Mononuclear cell (primary cell): Measurements from ENCODE around the gene PROCA1. TPM values are rescaled to one million over a fixed set of nuclear protein-coding genes. Genes with fewer than 3 reads are reported as not detected.
A peak's percentile ranks its signal among the peaks of the same experiment; 100 is the strongest.
"Not testable (repeated sequence)": the region's sequence is repeated elsewhere in the genome, so short reads cannot be mapped to it uniquely, and the experiment has no call there.

ENCODE experiments used
- H3K27me3 ChIP-seq: 2 replicates; pipeline ENCODE4 v1.6.0; 2011; ENCODE audit warnings: low read length, control low read depth; ENCODE audit not compliant: insufficient read depth
- H3K4me1 ChIP-seq: 2 replicates; pipeline ENCODE4 v1.5.1; 2011; ENCODE audit warnings: mild to moderate bottlenecking, low read length, control low read depth; ENCODE audit not compliant: insufficient read depth
- H3K4me3 ChIP-seq: 2 replicates; pipeline ENCODE4 v1.5.1; 2011; ENCODE audit warnings: mild to moderate bottlenecking, low read length, moderate library complexity
- H3K9me3 ChIP-seq: 2 replicates; pipeline ENCODE4 v1.5.1; 2011; ENCODE audit warnings: low read depth, mild to moderate bottlenecking, control low read depth, low read length
- total RNA-seq: library from RNA; depleted of rRNA; stranded (reverse); fragments of >200 nt; gene quantifications from one replicate; pipeline ENCODE4 v1.2.3, GENCODE V29; 2012

PROCA1 gene
- total RNA-seq, 1 donor = 0.94 TPM

DNA sequence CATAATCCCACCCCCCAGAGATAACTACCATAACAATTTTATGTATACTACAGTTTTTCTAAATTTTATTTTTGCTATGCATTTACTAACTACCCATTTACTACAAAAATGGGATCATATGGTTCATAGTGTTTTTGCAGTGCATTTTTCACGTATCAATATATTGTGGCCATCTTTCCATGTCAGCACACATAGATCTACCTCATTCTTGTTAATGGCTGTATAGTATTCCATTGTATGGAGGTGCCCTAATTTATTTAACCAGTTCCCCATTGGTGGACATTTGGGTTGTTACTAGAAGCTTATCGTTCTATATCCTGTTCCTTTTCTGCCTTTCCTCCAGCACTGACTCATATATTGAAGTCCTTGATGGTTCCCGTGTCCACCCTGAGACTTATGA, 22.7 kb downstream of the PROCA1 start:
- Histone ChIP-seq H3K9me3 (no peaks in the 10 kb centered on the region), H3K4me1 (no peaks in the 10 kb centered on the region), H3K4me3 (no peak overlapping the region), H3K27me3 (no peaks in the 10 kb centered on the region)

DNA sequence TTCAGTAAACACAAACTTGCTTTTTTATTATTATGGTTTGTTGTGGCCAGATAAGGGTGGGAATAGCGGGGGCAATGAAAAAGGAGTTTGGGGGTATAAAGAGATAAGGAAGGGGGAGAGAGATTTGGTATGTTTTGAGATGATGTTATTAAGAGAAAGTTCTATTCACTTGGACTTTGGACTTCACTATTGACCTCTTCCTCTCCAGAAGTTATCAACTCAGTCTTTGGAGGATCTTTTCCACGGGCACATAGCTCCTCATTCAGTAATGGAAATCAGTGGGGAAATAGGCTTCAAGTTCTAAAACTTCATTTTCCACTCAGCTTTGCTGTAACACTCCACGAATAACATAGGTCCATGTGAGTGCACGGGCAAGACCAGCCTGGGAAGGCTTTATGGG, 23.2 kb downstream of the PROCA1 start:
- Histone ChIP-seq H3K4me3 (no peak overlapping the region), H3K4me1 (no peaks in the 10 kb centered on the region), H3K27me3 (no peaks in the 10 kb centered on the region)

DNA sequence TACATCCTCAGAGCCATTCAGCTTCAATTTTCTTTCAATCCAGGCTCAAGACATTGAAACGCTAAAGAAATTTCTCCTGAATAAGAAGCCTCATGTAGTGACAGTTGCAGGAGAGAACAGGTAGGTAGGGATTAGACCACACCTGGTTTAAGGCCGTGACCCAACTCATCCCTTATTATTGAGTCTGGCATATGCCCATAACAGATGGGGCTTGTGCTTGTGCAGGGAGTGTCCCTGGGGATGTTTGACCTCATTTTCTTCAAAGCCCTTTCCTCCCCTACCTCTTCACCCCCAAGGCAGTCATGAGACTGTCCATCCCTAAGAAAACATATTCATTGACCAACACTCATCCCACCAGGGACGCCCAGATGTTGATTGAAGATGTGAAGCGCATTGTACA, 25.4 kb downstream of the PROCA1 start:
- Histone ChIP-seq H3K4me3 (no peak overlapping the region), H3K27me3 (no peaks in the 10 kb centered on the region), H3K9me3 (no peaks in the 10 kb centered on the region), H3K4me1 (no peaks in the 10 kb centered on the region)

More for the DNA sequence above, 23.2 kb downstream of the PROCA1 start:
- H3K9me3 ChIP-seq = no peaks in the 10 kb centered on the region

DNA sequence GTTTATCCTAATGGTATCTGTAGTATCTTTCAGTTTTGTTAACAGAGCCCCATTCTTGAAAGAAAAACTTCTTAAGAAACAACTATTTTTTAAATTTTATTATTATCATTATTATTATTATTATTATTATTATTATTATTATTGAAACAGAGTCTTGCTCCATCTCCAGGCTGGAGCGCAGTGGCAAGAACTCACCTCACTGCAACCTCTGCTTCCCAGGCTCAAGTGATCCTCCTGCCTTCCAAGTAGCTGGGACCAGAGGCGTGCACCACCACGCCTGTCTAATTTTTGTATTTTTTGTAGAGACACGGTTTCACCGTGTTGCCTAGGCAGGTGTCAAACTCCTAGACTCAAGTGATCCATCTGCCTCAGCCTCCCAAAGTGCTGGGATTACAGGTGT, 26.3 kb downstream of the PROCA1 start:
- no peak overlapping the region for H3K4me3 ChIP-seq
- no peaks in the 10 kb centered on the region for H3K4me1 ChIP-seq

DNA sequence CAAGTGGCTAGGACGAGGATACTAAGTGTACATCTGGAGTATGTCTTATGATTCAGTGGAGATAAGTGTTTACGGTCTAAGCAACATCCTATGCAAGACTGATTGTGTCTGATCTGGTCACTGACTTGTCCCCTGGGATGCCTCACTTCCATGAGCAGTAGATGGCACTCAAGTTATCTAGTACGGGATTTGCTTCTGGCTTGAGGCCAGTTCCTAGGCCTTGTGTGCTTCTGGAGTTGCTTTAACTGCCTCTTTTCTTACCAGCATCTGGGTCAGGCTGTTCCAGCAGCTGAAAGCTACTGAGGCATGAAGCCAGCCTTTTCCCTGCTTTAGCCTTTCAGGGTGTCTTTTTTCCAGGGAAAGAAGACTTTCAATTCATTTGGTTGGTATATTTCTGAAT, 26.7 kb downstream of the PROCA1 start:
- no peaks in the 10 kb centered on the region for H3K27me3 ChIP-seq
- no peaks in the 10 kb centered on the region for H3K4me1 ChIP-seq
- no peaks in the 10 kb centered on the region for H3K9me3 ChIP-seq
- no peak overlapping the region for H3K4me3 ChIP-seq

More for the DNA sequence above, 26.3 kb downstream of the PROCA1 start:
- no peaks in the 10 kb centered on the region for H3K9me3 ChIP-seq
- H3K27me3 ChIP-seq = no peaks in the 10 kb centered on the region

DNA sequence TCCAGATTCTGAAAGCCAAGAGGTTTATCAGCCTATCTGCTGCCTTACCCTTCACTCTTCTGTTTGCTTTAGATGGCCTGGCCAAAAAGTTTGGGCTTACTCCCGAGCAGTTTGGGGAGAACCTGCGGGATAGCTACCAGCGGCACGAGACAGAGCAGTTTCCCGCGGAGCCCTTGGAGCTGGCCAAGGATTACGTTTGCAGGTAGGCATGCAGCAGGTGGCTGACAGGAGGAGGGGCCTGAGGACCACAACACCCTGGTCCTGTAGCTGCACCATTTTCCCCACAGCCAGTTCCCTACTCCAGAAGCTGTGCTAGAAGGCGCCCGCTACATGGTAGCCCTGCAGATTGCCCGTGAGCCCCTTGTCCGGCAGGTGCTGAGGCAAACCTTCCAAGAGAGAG, 29.0 kb downstream of the PROCA1 start:
- Histone ChIP-seq H3K27me3 (no peaks in the 10 kb centered on the region), H3K4me3 (no peak overlapping the region), H3K9me3 (no peaks in the 10 kb centered on the region), H3K4me1 (no peaks in the 10 kb centered on the region)

DNA sequence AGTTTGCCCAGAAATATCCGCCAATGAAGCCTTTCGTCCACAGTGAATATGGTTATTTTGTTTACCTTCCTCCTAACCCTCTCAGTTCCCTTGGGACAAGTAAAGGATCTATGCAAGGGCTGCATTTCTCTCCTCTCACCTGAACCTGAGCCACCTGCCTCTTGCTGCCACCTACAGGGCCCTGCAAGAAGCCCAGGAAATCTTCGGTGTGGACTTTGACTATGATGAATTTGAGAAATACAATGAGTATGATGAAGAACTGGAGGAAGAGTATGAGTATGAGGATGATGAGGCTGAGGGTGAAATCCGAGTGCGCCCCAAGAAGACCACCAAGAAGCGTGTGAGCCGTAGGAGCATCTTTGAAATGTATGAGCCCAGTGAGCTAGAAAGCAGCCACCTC, 35.7 kb downstream of the PROCA1 start:
- Histone ChIP-seq H3K9me3 (no peaks in the 10 kb centered on the region), H3K4me3 (no peak overlapping the region), H3K4me1 (no peaks in the 10 kb centered on the region)

DNA sequence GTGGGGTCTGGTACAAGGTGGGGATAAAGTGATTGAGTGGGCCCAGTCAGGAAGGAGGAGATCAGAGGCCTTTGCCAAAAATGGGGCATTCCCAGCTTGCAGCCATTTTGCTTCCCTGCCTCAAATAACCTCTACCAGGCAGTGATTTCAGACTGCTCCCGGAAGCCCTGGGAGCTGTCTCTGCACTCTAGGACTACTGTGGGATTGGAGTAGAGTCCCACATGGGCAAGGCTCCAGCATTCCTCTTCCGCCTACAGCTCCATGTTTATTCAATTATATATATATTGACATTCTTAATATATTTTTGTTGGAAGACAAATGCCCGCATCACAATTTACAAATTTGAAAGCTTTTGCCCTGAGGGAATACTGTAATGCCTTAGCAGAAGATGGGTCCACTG, 36.2 kb downstream of the PROCA1 start:
- H3K4me1 ChIP-seq = no peaks in the 10 kb centered on the region
- H3K27me3 ChIP-seq = no peaks in the 10 kb centered on the region

More for the DNA sequence above, 35.7 kb downstream of the PROCA1 start:
- no peaks in the 10 kb centered on the region for H3K27me3 ChIP-seq

DNA sequence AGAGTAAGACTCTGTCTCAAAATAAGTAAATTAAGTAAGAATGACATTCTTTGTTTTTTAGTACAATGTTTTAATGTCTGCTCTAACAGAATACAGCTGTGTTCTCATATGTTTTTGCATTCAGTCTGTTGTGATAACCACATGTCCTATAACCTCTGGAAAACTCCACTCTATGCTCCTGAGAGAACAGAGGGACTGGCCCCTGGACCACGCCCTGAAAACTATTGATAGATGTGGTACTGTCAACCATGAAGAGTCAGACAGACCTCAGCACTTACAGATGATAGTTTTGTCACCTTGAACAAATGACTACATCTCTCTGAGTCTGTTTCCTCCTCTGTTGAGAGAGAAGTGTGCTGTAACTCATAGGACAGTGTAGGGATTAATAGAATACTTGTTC, 41.8 kb downstream of the PROCA1 start:
- Histone ChIP-seq H3K9me3 (no peaks in the 10 kb centered on the region), H3K4me3 (no peak overlapping the region), H3K27me3 (no peaks in the 10 kb centered on the region), H3K4me1 (peaks cover 12% of the 10 kb centered on the region)

More for the DNA sequence above, 36.2 kb downstream of the PROCA1 start:
- Histone ChIP-seq H3K9me3 (no peaks in the 10 kb centered on the region), H3K4me3 (no peak overlapping the region)

DNA sequence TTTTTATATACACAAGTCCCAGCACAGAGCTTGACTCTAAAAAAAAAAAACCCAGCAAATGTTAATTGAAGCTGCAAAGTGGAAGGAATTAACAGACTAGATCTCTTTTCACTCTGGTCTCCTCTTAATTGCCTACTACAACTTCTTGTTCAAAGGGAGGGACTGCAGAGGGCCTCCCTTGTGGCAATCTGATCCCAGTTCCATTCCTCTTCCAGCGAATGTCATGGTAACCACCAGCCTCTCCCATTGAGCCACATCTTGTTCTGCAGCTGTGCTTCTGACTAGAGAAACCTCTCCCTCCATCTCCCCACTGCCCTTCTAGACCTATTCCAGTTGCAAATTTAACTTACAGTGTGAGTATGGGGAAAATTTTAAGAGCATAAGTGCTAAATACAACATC, 43.8 kb downstream of the PROCA1 start:
- peaks cover 27% of the 10 kb centered on the region for H3K4me1 ChIP-seq
- no peak overlapping the region for H3K4me3 ChIP-seq
- no peaks in the 10 kb centered on the region for H3K27me3 ChIP-seq
- H3K9me3 ChIP-seq = no peaks in the 10 kb centered on the region

DNA sequence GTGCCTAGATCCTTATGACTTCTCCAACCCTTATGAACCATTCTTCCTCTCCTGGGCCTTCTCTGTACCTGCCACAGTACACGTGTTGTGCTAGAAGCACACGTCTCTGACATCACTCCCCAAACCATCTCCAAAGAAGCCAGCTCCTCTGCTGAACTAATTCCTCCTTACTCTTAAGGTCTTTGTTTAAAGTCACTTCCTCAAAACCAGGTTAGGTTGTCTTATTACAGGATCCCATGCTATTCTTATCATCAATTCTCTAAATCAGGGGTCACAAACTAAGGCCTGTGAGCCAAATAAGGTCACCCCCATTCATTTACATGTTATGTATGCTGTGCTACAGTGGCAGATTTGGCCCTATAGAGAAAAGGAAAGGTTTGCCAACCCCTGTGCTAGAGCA, 45.7 kb downstream of the PROCA1 start:
- Histone ChIP-seq H3K4me3 (no peak overlapping the region), H3K9me3 (no peaks in the 10 kb centered on the region), H3K27me3 (no peaks in the 10 kb centered on the region), H3K4me1 (peaks cover 36% of the 10 kb centered on the region)

DNA sequence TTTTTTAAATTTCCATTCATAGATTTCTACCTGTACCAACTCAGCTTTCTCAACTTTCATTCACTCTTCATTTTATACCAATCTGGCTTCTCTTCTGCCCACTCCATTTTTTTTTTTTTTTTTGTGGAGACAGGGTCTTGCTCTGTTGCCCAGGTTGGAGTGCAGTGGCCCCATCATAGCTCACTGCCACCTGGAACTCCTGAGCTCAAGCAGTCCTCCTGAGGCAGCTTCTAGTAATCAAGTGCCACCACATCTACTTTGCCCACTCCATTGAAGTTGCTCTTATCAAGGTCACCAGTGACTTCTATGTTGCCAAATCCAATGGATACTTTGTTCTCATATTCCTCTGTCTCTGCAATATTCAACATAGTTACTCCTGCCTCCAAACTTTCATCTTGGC, 48.0 kb downstream of the PROCA1 start:
- Histone ChIP-seq H3K4me3 (no peak overlapping the region), H3K9me3 (no peaks in the 10 kb centered on the region), H3K27me3 (no peaks in the 10 kb centered on the region), H3K4me1 (peaks cover 44% of the 10 kb centered on the region)

DNA sequence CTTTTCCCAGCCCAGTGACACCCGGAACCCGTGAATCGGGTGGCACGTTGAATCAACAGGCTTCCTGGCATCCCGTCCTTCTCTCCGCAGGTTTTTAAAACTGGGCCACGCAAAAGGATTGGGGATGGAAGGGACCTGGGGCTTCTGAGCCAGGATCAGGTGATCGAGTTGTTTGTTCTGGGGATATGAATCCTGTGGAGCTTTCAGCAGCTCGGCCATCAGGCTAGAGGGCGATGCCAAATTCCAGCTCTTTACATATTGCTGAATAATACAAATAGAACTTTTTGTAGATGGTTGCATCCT, 49.2 kb downstream of the PROCA1 start:
- no peaks in the 10 kb centered on the region for H3K9me3 ChIP-seq
- no peaks in the 10 kb centered on the region for H3K27me3 ChIP-seq
- H3K4me3 ChIP-seq = peak overlapping the region; percentile 85
- H3K4me1 ChIP-seq = peaks cover 36% of the 10 kb centered on the region

DNA sequence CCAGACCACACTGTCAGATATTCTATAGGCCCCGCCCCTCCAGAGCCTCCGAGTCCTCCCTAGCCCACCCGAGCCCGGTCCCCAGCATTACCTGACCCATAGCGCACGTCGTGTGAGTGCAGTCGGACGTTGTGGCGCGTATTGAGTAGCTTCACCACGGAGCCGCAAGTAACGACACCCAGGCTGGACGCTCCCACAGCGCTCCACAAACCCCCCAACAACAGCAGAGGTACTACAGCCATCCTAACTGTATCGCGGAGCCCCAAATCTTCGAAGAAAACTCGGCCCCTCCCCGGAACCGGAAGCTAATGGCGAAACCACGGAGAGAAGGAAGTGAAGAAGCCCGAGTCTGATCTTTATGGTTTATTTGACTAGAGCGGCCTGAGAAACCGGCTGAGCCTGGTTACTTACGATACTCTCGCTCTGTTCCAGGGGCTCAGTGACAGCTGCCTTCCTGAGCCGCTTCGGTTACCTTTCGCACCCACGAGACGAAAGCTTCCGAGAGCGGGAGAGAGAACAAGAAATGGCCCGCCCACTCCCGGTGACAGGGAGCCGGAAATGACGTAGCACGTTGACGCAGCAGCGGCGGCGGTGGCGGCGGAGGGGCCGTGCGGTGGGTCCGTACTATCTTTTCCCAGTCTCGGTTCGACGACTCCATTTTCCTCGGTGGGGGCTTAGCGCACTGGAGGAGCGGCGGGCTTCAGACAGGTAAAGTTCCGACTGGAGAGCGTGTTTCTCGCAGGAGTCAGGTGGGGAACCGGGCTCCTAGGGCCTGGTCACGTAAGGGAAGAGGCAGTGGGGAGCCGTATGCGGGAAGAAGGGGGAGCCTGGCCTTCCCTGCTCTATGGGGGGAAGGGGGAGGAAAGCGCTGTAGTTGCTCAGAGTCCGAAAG, 49.8 kb downstream of the PROCA1 start, which contains the start of the genes SDF2 and SUPT6H:
Gene SDF2 (minus strand): TSS at position 272 of the 892 bp plus-strand sequence. CDS start 30 bp downstream, at position 242.
Gene SUPT6H (plus strand): TSS at position 571 of the 892 bp plus-strand sequence. CDS start 11,197 bp downstream, outside the sequence.
- Histone ChIP-seq H3K4me1 (peaks cover 36% of the 10 kb centered on the region), H3K9me3 (no peaks in the 10 kb centered on the region), H3K4me3 (peak within 1 kb of the TSS; percentile 85), H3K27me3 (no peaks in the 10 kb centered on the region)

DNA sequence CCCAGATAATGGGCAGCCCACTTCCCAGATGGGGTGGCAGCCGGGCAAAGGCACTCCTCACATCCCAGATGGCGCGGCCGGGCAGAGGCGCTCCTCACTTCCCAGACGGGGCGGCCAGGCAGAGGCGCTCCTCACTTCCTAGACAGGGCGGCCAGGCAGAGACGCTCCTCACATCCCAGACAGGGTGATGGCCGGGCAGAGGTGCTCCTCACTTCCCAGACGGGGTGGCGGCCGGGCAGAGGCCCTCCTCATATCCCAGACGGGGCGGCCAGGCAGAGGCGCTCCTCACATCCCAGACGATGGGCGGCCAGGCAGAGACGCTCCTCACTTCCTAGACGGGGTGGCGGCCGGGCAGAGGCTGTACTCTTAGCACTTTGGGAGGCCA, 52.2 kb downstream of the PROCA1 start:
- peaks cover 32% of the 10 kb centered on the region for H3K4me1 ChIP-seq
- not testable (repeated sequence) for H3K9me3 ChIP-seq, H3K27me3 ChIP-seq, H3K4me3 ChIP-seq
